B cell (primary cell): ENCODE results near the gene SPTB. TPM values are rescaled to one million over a fixed set of nuclear protein-coding genes. Genes with fewer than 3 reads are reported as not detected.

Experiments used
- ATAC-seq: fragments of 200-7000 bp; cut with Tn5 transposase; one replicate; pipeline ENCODE4 v1.10.0; 2021; ENCODE audit warnings: low read depth, mild to moderate bottlenecking, moderate number of reproducible peaks, moderate library complexity
- CTCF ChIA-PET: fragments of 350-600 bp; sonication (Branson Sonifier 250); formaldehyde crosslinking; loops from one replicate; lab custom pipeline; 2021; ENCODE audit warnings: antibody characterized with exemption, inconsistent platforms; lab: Charles Lee
- POLR2A ChIA-PET: fragments of 350-600 bp; sonication (Branson Sonifier 250); formaldehyde crosslinking; loops from one replicate; lab custom pipeline; 2021; ENCODE audit warnings: antibody characterized with exemption; lab: Charles Lee
- DNase-seq: peaks from one replicate; pipeline ENCODE4 v3.0.0; 2013
- H2AFZ ChIP-seq: 2 replicates; pipeline ENCODE4 v1.6.1; 2012; ENCODE audit warnings: mild to moderate bottlenecking, low read depth, low read length; ENCODE audit not compliant: insufficient read depth, poor library complexity, severe bottlenecking
- H3K27ac ChIP-seq, 2 donors: 1 replicate in 1 of 2; 2 replicates in 1 of 2; pipeline ENCODE4 v1.5.1; 2012 to 2013; ENCODE audit warnings: low read length in 2 of 2, mild to moderate bottlenecking in 2 of 2, moderate library complexity in 1 of 2
- H3K27me3 ChIP-seq, 4 experiments: fragments of 200-600 bp in 1 of 4; sonication (generic) in 1 of 4; replicated peaks in 1 of 4; 1 replicate in 2 of 4; 2 replicates in 2 of 4; pipeline versions ENCODE4 v1.6.1 to v1.7.0; 2013 to 2016; ENCODE audit warnings: low read length in 3 of 4, mild to moderate bottlenecking in 2 of 4, mixed read lengths in 1 of 4, moderate library complexity in 1 of 4; ENCODE audit not compliant: insufficient read depth in 4 of 4, control insufficient read depth in 3 of 4; ENCODE audit errors: control extremely low read depth in 1 of 4
- H3K36me3 ChIP-seq, 2 experiments: replicated peaks in 1 of 2; 1 replicate in 1 of 2; 2 replicates in 1 of 2; pipeline versions ENCODE4 v1.6.1 to v1.7.1; 2013; ENCODE audit warnings: low read length in 1 of 2; ENCODE audit not compliant: insufficient read depth in 2 of 2, control insufficient read depth in 1 of 2; ENCODE audit errors: control extremely low read depth in 1 of 2, extremely low read depth in 1 of 2
- H3K4me1 ChIP-seq, 2 donors: fragments of 200-600 bp in 1 of 2; sonication (generic) in 1 of 2; 1 replicate in 1 of 2; 2 replicates in 1 of 2; pipeline versions ENCODE4 v1.5.1 to v1.6.1; 2013 to 2017; ENCODE audit warnings: low read length in 2 of 2; ENCODE audit not compliant: control insufficient read depth in 2 of 2, insufficient read depth in 2 of 2
- H3K4me2 ChIP-seq: replicated peaks from 2 replicates; pipeline ENCODE3; 2012; ENCODE audit warnings: mild to moderate bottlenecking, low read depth, low read length; ENCODE audit not compliant: poor library complexity, severe bottlenecking
- H3K4me3 ChIP-seq, 5 experiments: fragments of 200-600 bp in 1 of 5; sonication (generic) in 1 of 5; 1 replicate in 3 of 5; 2 replicates in 2 of 5; pipeline versions ENCODE4 v1.5.1 to v1.7.0; 2011 to 2016; ENCODE audit warnings: low read length in 4 of 5, mild to moderate bottlenecking in 4 of 5, low read depth in 2 of 5, control low read depth in 1 of 5, moderate library complexity in 1 of 5; ENCODE audit not compliant: insufficient read depth in 1 of 5; ENCODE audit errors: control extremely low read depth in 1 of 5, extremely low read depth in 1 of 5
- H3K79me2 ChIP-seq: fragments of 200-600 bp; sonication (generic); one replicate; pipeline ENCODE4 v1.6.0; 2016; ENCODE audit warnings: low read length; ENCODE audit not compliant: control insufficient read depth, insufficient read depth
- H3K9ac ChIP-seq: fragments of 200-600 bp; sonication (generic); 2 replicates; pipeline ENCODE4 v1.6.1; 2017; ENCODE audit warnings: mild to moderate bottlenecking, low read length, moderate library complexity
- H3K9me3 ChIP-seq, 3 donors: one replicate each; pipeline versions ENCODE4 v1.6.1 to v1.7.1; 2013; ENCODE audit warnings: low read length in 2 of 3; ENCODE audit not compliant: control insufficient read depth in 2 of 3, insufficient read depth in 1 of 3; ENCODE audit errors: control extremely low read depth in 1 of 3
- H4K20me1 ChIP-seq: 2 replicates; pipeline ENCODE4 v1.6.0; 2012; ENCODE audit warnings: mild to moderate bottlenecking, low read length; ENCODE audit not compliant: insufficient read depth, control insufficient read depth, poor library complexity, severe bottlenecking
- H3K27ac Mint-ChIP-seq: one replicate; pipeline ENCODE4 v1.8.0; 2021; ENCODE audit warnings: mixed read lengths
- H3K27me3 Mint-ChIP-seq: one replicate; pipeline ENCODE4 v1.8.0; 2021; ENCODE audit warnings: mixed read lengths
- H3K4me1 Mint-ChIP-seq: one replicate; pipeline ENCODE4 v1.8.0; 2021; ENCODE audit warnings: mixed read lengths
- H3K4me3 Mint-ChIP-seq: one replicate; pipeline ENCODE4 v1.8.0; 2021; ENCODE audit warnings: mixed read lengths
- H3K9me3 Mint-ChIP-seq: one replicate; pipeline ENCODE4 v1.8.0; 2022; ENCODE audit warnings: mixed read lengths; ENCODE audit not compliant: insufficient read depth
- CTCF ChIP-seq: fragments of 200-600 bp; IDR thresholded peaks from one replicate; pipeline ENCODE4 v1.8.0; 2022; ENCODE audit warnings: antibody characterized with exemption, mild to moderate bottlenecking
- EZH2 ChIP-seq: IDR thresholded peaks from 2 replicates; pipeline ENCODE4 v1.6.1; 2012; ENCODE audit warnings: borderline replicate concordance, low read depth, mild to moderate bottlenecking, moderate library complexity, low read length; ENCODE audit not compliant: insufficient read depth, poor library complexity, severe bottlenecking
- WGBS: methylation state at CpG from one replicate; pipeline ENCODE4 v1.1.5; 2013; ENCODE audit warnings: missing lambda C conversion rate; ENCODE audit not compliant: insufficient coverage; 5-methylcytosine and 5-hydroxymethylcytosine counted together
- intact Hi-C: fragments of 100-400 bp; cut with micrococcal nuclease; formaldehyde crosslinking; loops from one replicate; pipeline ENCODE4 v1.10.0; 2022
- polyA plus RNA-seq: library from polyadenylated mRNA; depleted of rRNA; stranded (reverse); fragments of >200 nt; gene quantifications from 2 replicates; pipeline ENCODE4 v1.2.3, GENCODE V29; 2012
- total RNA-seq, 2 donors: library from RNA; stranded (reverse); fragments of 120-200 nt in 1 of 2; gene quantifications; 1 replicate in 1 of 2; 2 replicates in 1 of 2; pipeline versions ENCODE4 v1.2.3 to v1.2.4, GENCODE V29; 2013 to 2022

Gene SPTB
- total and polyA plus RNA-seq, 2 donors (not counting 1 experiment from before 2014, with no cell fraction given): 0.12 TPM; not detected in 1

GRCh38 chr14:64747327-64747726 is 132.4 kb downstream of the SPTB start:
- ATAC-seq: no peak
- WGBS: 75% methylated on average over 4 of the region's 5 CpGs
- Histone ChIP-seq H3K36me3 (no peaks in the 10 kb centered on the region), H3K4me1 (no peaks in the 10 kb centered on the region), H2AFZ (no peak overlapping the region), H3K27me3 (no peaks in the 10 kb centered on the region), H3K79me2 (no peaks in the 10 kb centered on the region), H3K4me2 (no peak overlapping the region), H3K27ac (no peak overlapping the region), H3K4me3 (no peak overlapping the region), H3K9me3 (no peaks in the 10 kb centered on the region), H4K20me1 (no peaks in the 10 kb centered on the region), H3K9ac (no peak overlapping the region)
- CTCF ChIA-PET: no interaction called here
- POLR2A ChIA-PET: no interaction called here
- no peak for DNase-seq
- no peaks in the 10 kb centered on the region for H3K4me1 Mint-ChIP-seq
- intact Hi-C loops: no loop called here
- H3K4me3 Mint-ChIP-seq: no peak overlapping the region
- no peaks in the 10 kb centered on the region for H3K9me3 Mint-ChIP-seq
- no peak overlapping the region for H3K27ac Mint-ChIP-seq
- no peaks in the 10 kb centered on the region for H3K27me3 Mint-ChIP-seq
- TF ChIP-seq EZH2 (no peak), CTCF (no peak)

GRCh38 chr14:64746298-64747250 is 133.1 kb downstream of the SPTB start:
- H3K9me3 ChIP-seq: no peaks in the 10 kb centered on the region
- no peak overlapping the region for H3K4me2 ChIP-seq
- H3K9ac ChIP-seq: no peak overlapping the region
- no peaks in the 10 kb centered on the region for H3K36me3 ChIP-seq
- no peak overlapping the region for H3K27ac ChIP-seq
- no peak for ATAC-seq
- H2AFZ ChIP-seq: no peak overlapping the region
- H3K4me1 ChIP-seq: no peaks in the 10 kb centered on the region
- Mint-ChIP-seq H3K27ac (no peak overlapping the region), H3K4me1 (no peaks in the 10 kb centered on the region), H3K9me3 (no peaks in the 10 kb centered on the region), H3K4me3 (no peak overlapping the region), H3K27me3 (no peaks in the 10 kb centered on the region)
- TF ChIP-seq EZH2 (no peak), CTCF (no peak)
- ChIA-PET CTCF (no interaction called here), POLR2A (no interaction called here)
- intact Hi-C loops: no loop called here
- H3K79me2 ChIP-seq: no peaks in the 10 kb centered on the region
- no peaks in the 10 kb centered on the region for H4K20me1 ChIP-seq
- H3K27me3 ChIP-seq: no peaks in the 10 kb centered on the region
- WGBS: 76% methylated on average over 6 of the region's 12 CpGs
- DNase-seq: no peak
- H3K4me3 ChIP-seq: no peak overlapping the region
